ENCODE results near the gene RIPOR3. TPM values are rescaled to one million over a fixed set of nuclear protein-coding genes. Genes with fewer than 3 reads are reported as not detected.
"Not testable (repeated sequence)": the region's sequence is repeated elsewhere in the genome, so short reads cannot be mapped to it uniquely, and the experiment has no call there.

Gene RIPOR3
- polyA plus RNA-seq, 2 of the 4 experiments (the other 2 are of a cell fraction): 0.03 to 0.06 TPM

- H3K4me3 ChIP-seq; POLR2A ChIA-PET; H3K9me3 ChIP-seq; H3K4me1 ChIP-seq; ATAC-seq; H3K4me2 ChIP-seq; DNase-seq (ENCODE audit: low read depth in 1 of 2, low spot score in 1 of 2); FAIRE-seq; H3K27ac ChIP-seq: not testable (repeated sequence)
- WGBS (ENCODE audit: missing lambda C conversion rate): 95% methylated on average over 5 of the region's 5 CpGs
- peak; percentile 73 for TF ChIP-seq MAFK (IDR thresholded peaks at IDR 0.05; ENCODE audit: partially characterized antibody)
- CTCF ChIA-PET: interaction anchor here (0.6 to 4.7 kb wide), 11 partner anchors 11 to 413 kb away, joined by 3 to 45 read pairs (median 4); no protein-coding TSS in a partner anchor
Measured at GRCh38 chr20:50598768-50599167, 92.6 kb downstream of the RIPOR3 start.

- DNase-seq (ENCODE audit: low read depth in 1 of 2, low spot score in 1 of 2): no peak
- 85% methylated on average over 7 of the region's 7 CpGs for WGBS (ENCODE audit: missing lambda C conversion rate)
- no peaks in the 10 kb centered on the region for H3K4me1 ChIP-seq
- ATAC-seq: no peak
- FAIRE-seq: no peak
- ChIA-PET CTCF (interaction anchor here (1.0 to 4.7 kb wide), 7 partner anchors 10 to 412 kb away, joined by 3 to 45 read pairs (median 4); no protein-coding TSS in a partner anchor), POLR2A (no interaction called here)
- TF ChIP-seq KDM5A (IDR thresholded peaks at IDR 0.05) (no peak), FOSB (CRISPR knock-in tag; IDR thresholded peaks at IDR 0.05) (no peak), USF2 (IDR thresholded peaks at IDR 0.05) (no peak), CBX2 (IDR thresholded peaks at IDR 0.05; ENCODE audit: borderline replicate concordance, low read depth) (no peak)
- TF ChIP-seq, protein P1, sequence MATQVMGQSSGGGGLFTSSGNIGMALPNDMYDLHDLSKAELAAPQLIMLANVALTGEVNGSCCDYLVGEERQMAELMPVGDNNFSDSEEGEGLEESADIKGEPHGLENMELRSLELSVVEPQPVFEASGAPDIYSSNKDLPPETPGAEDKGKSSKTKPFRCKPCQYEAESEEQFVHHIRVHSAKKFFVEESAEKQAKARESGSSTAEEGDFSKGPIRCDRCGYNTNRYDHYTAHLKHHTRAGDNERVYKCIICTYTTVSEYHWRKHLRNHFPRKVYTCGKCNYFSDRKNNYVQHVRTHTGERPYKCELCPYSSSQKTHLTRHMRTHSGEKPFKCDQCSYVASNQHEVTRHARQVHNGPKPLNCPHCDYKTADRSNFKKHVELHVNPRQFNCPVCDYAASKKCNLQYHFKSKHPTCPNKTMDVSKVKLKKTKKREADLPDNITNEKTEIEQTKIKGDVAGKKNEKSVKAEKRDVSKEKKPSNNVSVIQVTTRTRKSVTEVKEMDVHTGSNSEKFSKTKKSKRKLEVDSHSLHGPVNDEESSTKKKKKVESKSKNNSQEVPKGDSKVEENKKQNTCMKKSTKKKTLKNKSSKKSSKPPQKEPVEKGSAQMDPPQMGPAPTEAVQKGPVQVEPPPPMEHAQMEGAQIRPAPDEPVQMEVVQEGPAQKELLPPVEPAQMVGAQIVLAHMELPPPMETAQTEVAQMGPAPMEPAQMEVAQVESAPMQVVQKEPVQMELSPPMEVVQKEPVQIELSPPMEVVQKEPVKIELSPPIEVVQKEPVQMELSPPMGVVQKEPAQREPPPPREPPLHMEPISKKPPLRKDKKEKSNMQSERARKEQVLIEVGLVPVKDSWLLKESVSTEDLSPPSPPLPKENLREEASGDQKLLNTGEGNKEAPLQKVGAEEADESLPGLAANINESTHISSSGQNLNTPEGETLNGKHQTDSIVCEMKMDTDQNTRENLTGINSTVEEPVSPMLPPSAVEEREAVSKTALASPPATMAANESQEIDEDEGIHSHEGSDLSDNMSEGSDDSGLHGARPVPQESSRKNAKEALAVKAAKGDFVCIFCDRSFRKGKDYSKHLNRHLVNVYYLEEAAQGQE (IDR thresholded peaks at IDR 0.05): no peak
- no peak overlapping the region for H3K27ac ChIP-seq
- no peaks in the 10 kb centered on the region for H3K9me3 ChIP-seq
- H3K4me3 ChIP-seq: no peak overlapping the region
- no peak overlapping the region for H3K4me2 ChIP-seq
Measured at GRCh38 chr20:50598074-50598473, 93.3 kb downstream of the RIPOR3 start.

- 85% methylated on average over 15 of the region's 22 CpGs for WGBS (ENCODE audit: missing lambda C conversion rate)
- H3K4me2 ChIP-seq: no peak overlapping the region
- CTCF ChIA-PET: interaction anchor here (1.0 to 4.7 kb wide), 8 partner anchors 9 to 197 kb away, joined by 3 to 45 read pairs (median 5); partner anchors contain the start of gene BCAS4
- no peaks in the 10 kb centered on the region for H3K9me3 ChIP-seq
- TF ChIP-seq TFCP2L1 (CRISPR knock-in tag; IDR thresholded peaks at IDR 0.05) (no peak), SMC3 (IDR thresholded peaks at IDR 0.05) (no peak), ZSCAN20 (CRISPR knock-in tag; IDR thresholded peaks at IDR 0.05) (no peak), ZFP36 (IDR thresholded peaks at IDR 0.05; ENCODE audit: borderline replicate concordance, partially characterized antibody) (no peak)
- no peaks in the 10 kb centered on the region for H3K4me1 ChIP-seq
- ATAC-seq: no peak
- H3K27ac ChIP-seq: no peak overlapping the region
- FAIRE-seq: no peak
- H3K4me3 ChIP-seq: no peak overlapping the region
- no peak for DNase-seq (ENCODE audit: low read depth in 1 of 2, low spot score in 1 of 2)
- POLR2A ChIA-PET: interaction anchor here (1.0 kb wide), 1 partner anchor 9 kb away, joined by 3 read pairs; no protein-coding TSS in a partner anchor
Measured at GRCh38 chr20:50597406-50597969, 93.9 kb downstream of the RIPOR3 start.

DNA sequence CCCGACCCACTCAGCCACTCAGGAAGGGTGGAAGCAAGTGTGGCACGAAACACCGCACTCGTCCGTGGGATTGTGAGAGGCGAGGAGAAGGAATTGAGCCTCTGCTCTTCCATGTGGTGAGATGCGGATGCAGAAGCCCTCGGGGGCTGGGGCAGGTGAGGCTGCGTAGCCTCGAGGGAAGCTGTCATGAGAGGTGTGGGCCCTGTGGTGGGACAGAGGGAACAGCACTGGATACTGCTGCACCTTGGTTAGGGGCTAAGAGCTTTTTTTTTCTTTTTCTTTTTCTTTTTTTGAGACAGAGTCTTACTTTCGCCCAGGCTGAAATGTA, 94.7 kb downstream of the RIPOR3 start:
- H3K9me3 ChIP-seq: no peaks in the 10 kb centered on the region
- no peaks in the 10 kb centered on the region for H3K4me1 ChIP-seq
- TF ChIP-seq ZSCAN20 (CRISPR knock-in tag; IDR thresholded peaks at IDR 0.05) (no peak), NR3C1 (IDR thresholded peaks at IDR 0.05) (no peak), RNF2 (IDR thresholded peaks at IDR 0.05; ENCODE audit: borderline replicate concordance, low read depth) (no peak), HMGXB4 (CRISPR knock-in tag; IDR thresholded peaks at IDR 0.05; ENCODE audit: borderline replicate concordance) (no peak), EHMT2 (IDR thresholded peaks at IDR 0.05; ENCODE audit: low read depth) (no peak), FOXS1 (CRISPR knock-in tag; IDR thresholded peaks at IDR 0.05) (no peak), HOXA7 (CRISPR knock-in tag; IDR thresholded peaks at IDR 0.05) (no peak), RCOR1 (IDR thresholded peaks at IDR 0.05; ENCODE audit: low read depth, low read length) (no peak)
- no peak for DNase-seq (ENCODE audit: low read depth in 1 of 2, low spot score in 1 of 2)
- H3K4me2 ChIP-seq: no peak overlapping the region
- H3K4me3 ChIP-seq: no peak overlapping the region
- CTCF ChIA-PET: interaction anchor here (1.0 to 4.7 kb wide), 7 partner anchors 8 to 409 kb away, joined by 4 to 45 read pairs (median 9); partner anchors contain the start of gene BCAS4
- H3K27ac ChIP-seq: no peak overlapping the region
- POLR2A ChIA-PET: interaction anchor here (1.0 kb wide), 1 partner anchor 8 kb away, joined by 3 read pairs; no protein-coding TSS in a partner anchor
- FAIRE-seq: no peak
- 87% methylated on average over 11 of the region's 11 CpGs for WGBS (ENCODE audit: missing lambda C conversion rate)
- no peak for ATAC-seq
